Inflammatory macrophage treated with lipopolysaccharide for 1 hour (primary cell): Measurements from ENCODE around the gene C6.
"Not testable (repeated sequence)": the region's sequence is repeated elsewhere in the genome, so short reads cannot be mapped to it uniquely, and the experiment has no call there.

Experiments used
- DNase-seq, 2 donors: peaks; one replicate each; pipeline ENCODE4 v3.0.0-alpha.2; 2020 to 2022

Gene C6

GRCh38 chr5:41213340-41213739 lies at the start of gene C6:
Gene C6, minus strand, starts transcription at chr5:41213532. Its CDS starts 10,302 bp downstream, at chr5:41203230.
- DNase-seq = no peak

GRCh38 chr5:41256400-41256799 lies 43.1 kb upstream of the C6 start:
- no peak for DNase-seq

GRCh38 chr5:41253109-41253508 lies 39.8 kb upstream of the C6 start:
- DNase-seq = no peak

- DNase-seq = no peak
These were observed 38.7 kb upstream of the C6 start for GRCh38 chr5:41252036-41252435.

- no peak for DNase-seq
These were observed 37.1 kb upstream of the C6 start for GRCh38 chr5:41250351-41250987.

GRCh38 chr5:41247135-41247534 lies 33.8 kb upstream of the C6 start:
- no peak for DNase-seq

- DNase-seq = no peak
These were observed 33.0 kb upstream of the C6 start for GRCh38 chr5:41246376-41246775.

- no peak for DNase-seq
These were observed 30.2 kb upstream of the C6 start for GRCh38 chr5:41243558-41243957.

GRCh38 chr5:41240985-41241384 lies 27.7 kb upstream of the C6 start:
- DNase-seq = no peak

GRCh38 chr5:41240390-41240789 lies 27.1 kb upstream of the C6 start:
- no peak for DNase-seq

- no peak for DNase-seq
These were observed 21.1 kb upstream of the C6 start for GRCh38 chr5:41234475-41234874.

GRCh38 chr5:41232797-41233196 lies 19.5 kb upstream of the C6 start:
- no peak for DNase-seq

- not testable (repeated sequence) for DNase-seq
These were observed 16.9 kb upstream of the C6 start for GRCh38 chr5:41230276-41230675.

- no peak for DNase-seq
These were observed 10.6 kb upstream of the C6 start for GRCh38 chr5:41223962-41224361.

GRCh38 chr5:41219658-41220269 lies 6.4 kb upstream of the C6 start:
- DNase-seq = no peak

GRCh38 chr5:41218929-41219657 lies 5.8 kb upstream of the C6 start:
- no peak for DNase-seq

GRCh38 chr5:41214182-41214581 lies 850 bp upstream of the C6 start:
- no peak for DNase-seq

- DNase-seq = no peak
These were observed 397 bp downstream of the C6 start for GRCh38 chr5:41212935-41213334.

- no peak for DNase-seq
These were observed 1.9 kb downstream of the C6 start for GRCh38 chr5:41211417-41211816.

GRCh38 chr5:41205475-41205874 lies 7.9 kb downstream of the C6 start:
- not testable (repeated sequence) for DNase-seq

- DNase-seq = no peak
These were observed 10.3 kb downstream of the C6 start for GRCh38 chr5:41203033-41203432.

- no peak for DNase-seq
These were observed 12.1 kb downstream of the C6 start for GRCh38 chr5:41201082-41201772.

GRCh38 chr5:41200506-41200905 lies 12.8 kb downstream of the C6 start:
- DNase-seq = no peak

- no peak for DNase-seq
These were observed 13.7 kb downstream of the C6 start for GRCh38 chr5:41199660-41200059.
